ENCODE data around the gene MICU1. TPM values are rescaled to one million over a fixed set of nuclear protein-coding genes. Genes with fewer than 3 reads are reported as not detected.

MICU1 gene
- total RNA-seq, 6 experiments from 2014 or later: 54.7 to 62.7 (median 59.8) TPM

DNA sequence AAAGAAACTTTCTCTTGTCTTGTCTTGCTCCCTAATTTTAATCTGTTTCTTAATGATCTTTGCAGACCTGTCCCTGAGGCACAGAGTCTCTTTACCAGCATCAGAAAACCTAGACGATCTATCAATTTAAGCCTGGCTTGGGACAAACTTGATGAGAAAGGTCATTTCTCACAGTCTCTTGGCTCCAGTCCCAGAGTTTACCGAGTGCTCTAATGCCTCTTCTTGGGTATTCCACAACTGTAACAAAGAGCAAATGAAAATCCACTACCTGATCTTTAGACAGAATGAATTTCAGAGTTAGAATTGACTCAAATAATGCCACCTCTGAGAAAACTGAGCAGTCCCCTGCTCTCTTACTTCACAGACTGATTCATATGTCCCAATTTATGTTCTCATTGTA, 164.8 kb downstream of the MICU1 start:
- Mint-ChIP-seq H3K4me1 (ENCODE audit: low read depth) (peaks cover 6% of the 10 kb centered on the region), H3K9me3 (no peaks in the 10 kb centered on the region), H3K4me3 (no peak overlapping the region), H3K36me3 (ENCODE audit: low read depth) (no peaks in the 10 kb centered on the region), H3K27ac (no peak overlapping the region), H3K27me3 (ENCODE audit: insufficient read depth) (no peaks in the 10 kb centered on the region; the same call in 1 of the 2 replicates)
- DNase-seq: no peak
- TF ChIP-seq, protein P1, sequence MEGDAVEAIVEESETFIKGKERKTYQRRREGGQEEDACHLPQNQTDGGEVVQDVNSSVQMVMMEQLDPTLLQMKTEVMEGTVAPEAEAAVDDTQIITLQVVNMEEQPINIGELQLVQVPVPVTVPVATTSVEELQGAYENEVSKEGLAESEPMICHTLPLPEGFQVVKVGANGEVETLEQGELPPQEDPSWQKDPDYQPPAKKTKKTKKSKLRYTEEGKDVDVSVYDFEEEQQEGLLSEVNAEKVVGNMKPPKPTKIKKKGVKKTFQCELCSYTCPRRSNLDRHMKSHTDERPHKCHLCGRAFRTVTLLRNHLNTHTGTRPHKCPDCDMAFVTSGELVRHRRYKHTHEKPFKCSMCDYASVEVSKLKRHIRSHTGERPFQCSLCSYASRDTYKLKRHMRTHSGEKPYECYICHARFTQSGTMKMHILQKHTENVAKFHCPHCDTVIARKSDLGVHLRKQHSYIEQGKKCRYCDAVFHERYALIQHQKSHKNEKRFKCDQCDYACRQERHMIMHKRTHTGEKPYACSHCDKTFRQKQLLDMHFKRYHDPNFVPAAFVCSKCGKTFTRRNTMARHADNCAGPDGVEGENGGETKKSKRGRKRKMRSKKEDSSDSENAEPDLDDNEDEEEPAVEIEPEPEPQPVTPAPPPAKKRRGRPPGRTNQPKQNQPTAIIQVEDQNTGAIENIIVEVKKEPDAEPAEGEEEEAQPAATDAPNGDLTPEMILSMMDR (IDR thresholded peaks at IDR 0.05): no peak

DNA sequence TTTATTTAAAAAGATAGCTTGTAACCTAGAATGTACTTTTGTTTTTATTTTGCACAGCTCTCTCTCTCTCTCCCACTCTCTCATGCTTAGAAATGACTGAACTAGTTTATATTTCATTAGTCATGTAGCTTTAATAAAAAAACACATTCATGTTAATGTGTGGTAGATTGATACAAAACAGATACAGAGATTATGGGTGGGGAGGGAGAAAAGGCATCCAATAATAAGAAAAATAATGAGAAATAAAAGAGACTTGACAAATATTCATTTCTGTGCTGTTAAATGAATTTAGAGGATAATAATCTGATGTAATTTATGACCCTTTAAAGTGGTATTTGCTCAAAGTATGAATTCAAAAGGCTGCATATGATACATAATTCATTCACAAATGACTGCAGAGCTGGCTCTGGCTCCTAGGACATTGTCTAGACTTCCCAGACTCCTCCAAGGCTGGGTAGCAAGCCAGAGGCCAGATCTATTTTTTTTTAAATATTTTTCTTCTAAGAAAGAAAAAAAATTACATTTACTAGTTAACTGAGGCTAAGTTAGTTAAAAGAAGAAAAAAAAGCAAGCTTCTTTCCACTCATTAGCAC, 165.5 kb downstream of the MICU1 start:
- no peak overlapping the region for H3K4me3 Mint-ChIP-seq
- H3K27ac Mint-ChIP-seq: no peak overlapping the region
- TF ChIP-seq, protein P1 (IDR thresholded peaks at IDR 0.05): no peak
- no peak for DNase-seq
- no peaks in the 10 kb centered on the region for H3K9me3 Mint-ChIP-seq
- no peaks in the 10 kb centered on the region for H3K4me1 Mint-ChIP-seq (ENCODE audit: low read depth)
- H3K27me3 Mint-ChIP-seq (ENCODE audit: insufficient read depth): no peaks in the 10 kb centered on the region
- no peaks in the 10 kb centered on the region for H3K36me3 Mint-ChIP-seq (ENCODE audit: low read depth)

DNA sequence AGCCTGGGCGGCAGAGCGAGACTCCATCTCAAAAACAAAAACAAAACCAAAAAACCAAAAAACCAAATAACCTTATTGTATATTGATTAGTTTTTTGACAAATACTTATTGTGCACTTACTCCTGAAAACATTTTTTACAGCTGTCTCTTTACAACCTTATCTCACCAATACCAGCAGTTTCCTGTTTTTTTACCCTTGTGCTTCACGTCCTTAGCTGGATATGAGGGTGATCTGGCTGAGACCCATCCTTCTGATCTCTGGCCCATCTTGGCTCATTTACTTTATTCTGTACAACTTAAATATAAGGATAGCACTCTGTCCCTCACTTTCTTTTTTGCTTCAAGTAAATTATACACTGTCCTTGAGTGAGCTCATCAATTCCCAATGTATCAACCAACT, 166.6 kb downstream of the MICU1 start:
- Mint-ChIP-seq H3K4me3 (no peak overlapping the region), H3K9me3 (no peaks in the 10 kb centered on the region), H3K27ac (no peak overlapping the region), H3K27me3 (ENCODE audit: insufficient read depth) (no peaks in the 10 kb centered on the region), H3K4me1 (ENCODE audit: low read depth) (no peaks in the 10 kb centered on the region), H3K36me3 (ENCODE audit: low read depth) (no peaks in the 10 kb centered on the region)
- no peak for DNase-seq
- TF ChIP-seq, protein P1 (IDR thresholded peaks at IDR 0.05): no peak

DNA sequence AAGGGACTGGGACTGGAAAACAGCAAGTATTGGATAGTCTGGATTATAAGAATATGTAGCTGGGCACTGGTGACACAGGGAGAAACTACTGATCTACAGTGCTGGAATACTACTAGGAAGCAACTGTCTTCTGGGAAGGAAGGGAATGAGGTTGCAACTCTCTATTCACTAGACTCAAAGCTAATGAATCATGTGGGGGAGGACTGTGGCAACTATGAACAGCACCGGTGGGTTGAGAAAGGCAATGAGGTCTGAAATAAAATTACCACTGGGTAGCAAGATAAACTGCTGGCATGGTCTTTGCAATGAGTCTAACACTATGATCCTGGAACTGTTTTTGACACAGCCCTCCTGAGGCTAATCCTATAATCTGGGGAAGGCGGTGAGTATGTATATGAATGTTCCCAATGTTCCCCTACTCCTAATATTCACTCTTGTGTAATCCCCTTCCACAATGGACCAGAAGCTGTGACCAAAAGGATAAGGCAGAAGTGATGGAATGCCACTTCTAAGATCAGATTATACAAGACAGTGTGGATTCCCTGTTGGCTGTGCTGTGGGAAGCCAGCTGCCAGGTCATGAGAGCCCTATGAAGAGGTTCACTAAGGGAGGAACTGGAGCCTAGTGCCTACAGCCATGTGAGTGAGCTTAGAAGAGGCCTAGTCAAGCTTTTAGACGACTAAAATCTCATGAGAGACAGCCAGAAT, 169.8 kb downstream of the MICU1 start:
- TF ChIP-seq, protein P1 (IDR thresholded peaks at IDR 0.05): no peak
- Mint-ChIP-seq H3K4me1 (ENCODE audit: low read depth) (no peaks in the 10 kb centered on the region), H3K27ac (no peak overlapping the region), H3K36me3 (ENCODE audit: low read depth) (no peaks in the 10 kb centered on the region), H3K27me3 (ENCODE audit: insufficient read depth) (no peaks in the 10 kb centered on the region), H3K4me3 (no peak overlapping the region), H3K9me3 (no peaks in the 10 kb centered on the region)
- no peak for DNase-seq

DNA sequence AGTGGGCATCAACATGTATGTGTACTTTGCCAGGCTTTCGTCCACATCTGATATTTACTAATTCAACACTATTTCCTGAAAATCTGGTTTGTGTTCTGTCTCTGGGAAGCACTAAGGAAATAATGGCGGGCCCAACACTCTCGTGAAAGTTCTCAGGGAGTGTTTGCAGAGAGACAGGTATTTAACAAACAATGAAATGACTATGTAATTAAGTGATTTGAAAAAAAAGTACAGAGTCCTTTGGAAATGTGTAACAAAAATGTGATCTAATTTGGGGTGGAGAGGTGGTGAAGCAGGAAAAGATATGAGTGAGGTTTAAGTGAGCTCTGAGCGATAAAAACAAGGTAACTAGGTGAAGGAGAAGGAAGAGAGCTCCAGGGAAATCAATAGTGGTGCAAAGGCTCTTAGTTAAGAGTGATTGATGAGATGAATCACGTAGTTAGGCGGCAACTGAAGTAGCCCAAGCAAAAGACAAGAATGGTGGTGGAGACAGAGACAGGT, 175.9 kb downstream of the MICU1 start:
- Mint-ChIP-seq H3K4me3 (no peak overlapping the region), H3K4me1 (ENCODE audit: low read depth) (no peaks in the 10 kb centered on the region), H3K36me3 (ENCODE audit: low read depth) (peaks cover 5% of the 10 kb centered on the region; the same call in 1 of the 2 replicates), H3K27me3 (ENCODE audit: insufficient read depth) (no peaks in the 10 kb centered on the region), H3K27ac (no peak overlapping the region), H3K9me3 (no peaks in the 10 kb centered on the region)
- DNase-seq: no peak
- TF ChIP-seq, protein P1 (IDR thresholded peaks at IDR 0.05): no peak
